H1 (cell line): ENCODE measurements around the gene CA10. TPM values are rescaled to one million over a fixed set of nuclear protein-coding genes. Genes with fewer than 3 reads are reported as not detected.

Experiments
- SIN3A ChIP-seq, 2 experiments: IDR thresholded peaks in 1 of 2; conservative IDR thresholded peaks in 1 of 2; 2 replicates each; pipeline ENCODE4 v1.6.1; 2011 to 2012; ENCODE audit warnings: low read length in 2 of 2, improper control_type of control experiment in 1 of 2, low read depth in 1 of 2, mild to moderate bottlenecking in 1 of 2
- polyA plus RNA-seq, 7 experiments: library from polyadenylated mRNA; depleted of rRNA in 3 of 7; stranded (reverse) in 5 of 7; unstranded in 2 of 7; fragments of >200 nt in 5 of 7; fragments of 200-250 nt in 2 of 7; gene quantifications; 1 replicate in 5 of 7; 2 replicates in 1 of 7; 4 replicates in 1 of 7; pipeline versions ENCODE4 v1.2.1 to v1.2.3, GENCODE V29; 2011 to 2013; ENCODE audit warnings: missing spikeins in 2 of 7, mixed read lengths in 2 of 7
- total RNA-seq: library from RNA; stranded (reverse); fragmentation: NEBNext Ultra II Directional; extraction: Animal tissue kit (Norgen Biotek cat#: 25700); gene quantifications from 2 replicates; pipeline ENCODE4 v1.2.1, GENCODE V29; 2021

Gene CA10
- total and polyA plus RNA-seq, 2 of the 8 experiments (the other 6 are each of a cell fraction or from before 2014, with no cell fraction given): 0.60 to 0.63 TPM

DNA sequence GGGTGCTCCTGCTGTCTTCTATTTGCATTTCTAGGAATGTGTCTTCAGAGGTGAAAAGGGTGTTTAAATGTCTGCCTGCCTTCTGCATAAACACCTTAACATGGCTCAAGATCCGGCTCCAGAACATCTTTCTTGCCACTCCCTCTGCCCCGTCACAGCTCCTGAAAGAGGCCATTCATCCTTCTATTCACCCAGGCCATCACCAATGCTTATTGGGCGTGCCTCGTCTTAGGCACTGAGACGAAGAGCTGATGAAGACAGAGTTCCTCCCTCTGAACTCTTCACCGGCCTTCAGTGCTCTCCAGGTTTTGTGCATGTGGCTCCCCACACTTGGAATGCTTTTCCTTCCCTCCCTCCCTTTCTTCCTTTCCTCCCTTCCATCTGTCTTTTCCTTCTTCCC lies 511.4 kb downstream of the CA10 start (continued):
- no peak for TF ChIP-seq SIN3A (conservative IDR thresholded peaks at IDR 0.05 in 1 of 2, IDR thresholded peaks at IDR 0.05 in 1 of 2; ENCODE audit: low read depth in 1 of 2, low read length in 2 of 2)
